NB4 (cell line): ENCODE results near the gene TMX2.
"Not testable (repeated sequence)": the region's sequence is repeated elsewhere in the genome, so short reads cannot be mapped to it uniquely, and the experiment has no call there.

Source experiments
- DNase-seq: peaks from one replicate; pipeline ENCODE4 v3.0.0; 2010; ENCODE audit warnings: low read depth
- H3K4me3 ChIP-seq: one replicate; pipeline ENCODE4 v1.5.1; 2011; ENCODE audit warnings: mild to moderate bottlenecking, low read depth, low read length, moderate library complexity
- CTCF ChIP-seq: IDR thresholded peaks from one replicate; pipeline ENCODE4 v1.5.1; 2012; ENCODE audit warnings: low read depth, low read length
- MAX ChIP-seq: IDR thresholded peaks from 2 replicates; pipeline ENCODE4 v1.6.1; 2011; ENCODE audit warnings: low read depth, low read length
- MYC ChIP-seq: IDR thresholded peaks from 2 replicates; pipeline ENCODE4 v1.6.1; 2011; ENCODE audit warnings: low read depth, low read length
- POLR2A ChIP-seq: IDR thresholded peaks from 2 replicates; pipeline ENCODE4 v1.6.1; 2011; ENCODE audit warnings: mild to moderate bottlenecking; ENCODE audit not compliant: insufficient read length; ENCODE audit errors: extremely low read depth

TMX2 gene

DNA sequence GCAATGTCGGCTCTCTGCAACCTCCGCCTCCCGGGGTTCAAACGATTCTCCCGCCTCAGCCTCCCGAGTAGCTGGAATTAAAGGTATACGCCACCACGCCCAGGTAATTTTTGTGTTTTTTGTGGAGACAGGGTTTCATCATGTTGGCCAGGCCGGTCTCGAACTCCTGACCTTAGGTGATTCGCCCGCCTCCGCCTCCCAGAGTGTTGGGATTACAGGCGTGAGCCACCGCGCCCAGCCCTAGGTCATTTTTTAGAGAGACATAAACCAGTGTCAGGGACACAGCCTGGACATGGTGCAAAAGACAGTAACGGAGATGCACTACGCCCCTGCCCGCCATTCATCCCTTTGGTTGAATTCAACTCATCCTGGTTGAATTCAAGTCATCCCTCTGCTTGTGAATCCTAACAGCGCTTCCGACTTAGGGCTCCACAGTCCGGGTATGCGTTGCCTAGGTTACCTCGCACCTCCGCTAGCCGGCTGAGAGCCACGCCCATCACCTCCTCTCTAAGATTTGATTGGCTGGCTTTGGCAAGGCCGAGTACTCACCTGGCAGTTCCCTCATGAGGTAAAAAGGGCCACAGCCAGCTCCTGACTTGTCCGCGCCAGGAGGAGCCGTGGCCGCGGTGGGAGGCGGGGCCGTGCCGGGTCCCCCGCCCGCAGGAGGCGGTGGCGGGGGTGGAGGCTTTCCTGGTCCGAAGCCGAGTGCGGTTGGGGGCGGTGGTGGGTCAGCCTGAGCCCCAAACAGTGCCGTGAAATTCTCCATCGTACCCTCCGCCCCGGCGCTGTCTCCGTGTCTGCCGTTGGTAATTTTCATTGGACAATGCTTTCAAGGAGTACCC, 758 bp upstream of the TMX2 start, which contains the start of gene MED19:
Gene MED19, minus strand, starts transcription at position 802 of the 842 bp plus-strand sequence. Its CDS starts 36 bp downstream, at position 766.
- TF ChIP-seq POLR2A (no peak), CTCF (no peak), MAX (peak; percentile 12; the same call in 1 of the 2 replicates), MYC (no peak)
- peak; percentile 83 for DNase-seq
- peak within 1 kb of the TSS; percentile 96 for H3K4me3 ChIP-seq

- H3K4me3 ChIP-seq, result peak overlapping the region; percentile 96
- no peak for DNase-seq
- TF ChIP-seq MYC, result no peak
- TF ChIP-seq MAX, result no peak
- no peak for TF ChIP-seq CTCF
- no peak for TF ChIP-seq POLR2A
Measured at GRCh38 chr11:57713835-57714234, 1.4 kb downstream of the TMX2 start.

GRCh38 chr11:57716726-57717125, 4.3 kb downstream of the TMX2 start:
- H3K4me3 ChIP-seq, DNase-seq: not testable (repeated sequence)

DNA sequence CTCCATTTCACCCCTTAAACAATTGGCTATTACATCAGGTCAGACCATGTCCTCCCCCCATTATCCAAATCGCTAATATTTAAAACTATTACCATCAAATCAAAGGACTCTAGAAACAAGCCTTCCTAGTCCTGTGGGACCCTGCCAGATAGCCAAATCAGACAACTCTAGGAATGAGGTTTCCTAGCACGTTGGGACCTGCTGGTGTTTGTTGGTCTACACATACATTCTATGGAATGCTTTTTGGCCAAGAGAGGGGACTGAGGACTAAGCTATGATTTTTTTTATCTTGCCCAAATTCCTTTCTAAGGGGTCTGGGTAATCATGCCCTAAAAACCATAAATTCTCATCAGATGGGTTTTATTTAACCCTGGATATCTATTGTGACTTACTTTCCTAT, 14.8 kb downstream of the TMX2 start:
- DNase-seq, result no peak

DNA sequence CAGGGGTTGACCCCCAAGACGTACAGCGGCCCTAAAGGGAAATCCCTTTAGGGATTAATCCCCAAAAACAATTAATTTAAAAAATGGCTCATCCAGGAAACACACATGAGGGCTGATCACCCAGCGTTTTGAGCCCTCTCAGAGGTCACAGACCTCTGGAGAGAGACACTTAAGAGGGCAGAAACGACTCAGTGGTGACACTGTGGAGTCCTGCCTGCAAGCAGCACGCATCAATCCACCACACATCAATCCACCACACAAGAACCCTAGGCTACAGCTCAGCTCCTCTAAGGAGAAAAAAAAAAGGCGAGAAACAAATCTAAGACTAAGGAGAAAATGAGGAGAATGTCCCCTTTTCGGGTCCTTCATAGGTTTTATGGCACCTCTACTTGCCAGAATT, 16.4 kb downstream of the TMX2 start:
- no peak for DNase-seq
- TF ChIP-seq MYC, result no peak
- no peak for TF ChIP-seq CTCF
- TF ChIP-seq POLR2A, result no peak
- TF ChIP-seq MAX, result no peak
- no peak overlapping the region for H3K4me3 ChIP-seq

More for the DNA sequence above, 14.8 kb downstream of the TMX2 start:
- TF ChIP-seq CTCF, result no peak
- no peak for TF ChIP-seq MAX
- no peak for TF ChIP-seq POLR2A
- no peak for TF ChIP-seq MYC
- H3K4me3 ChIP-seq, result no peak overlapping the region

GRCh38 chr11:57729479-57729878, 17.1 kb downstream of the TMX2 start:
- H3K4me3 ChIP-seq, result no peak overlapping the region
- TF ChIP-seq MAX, result no peak
- DNase-seq, result no peak

DNA sequence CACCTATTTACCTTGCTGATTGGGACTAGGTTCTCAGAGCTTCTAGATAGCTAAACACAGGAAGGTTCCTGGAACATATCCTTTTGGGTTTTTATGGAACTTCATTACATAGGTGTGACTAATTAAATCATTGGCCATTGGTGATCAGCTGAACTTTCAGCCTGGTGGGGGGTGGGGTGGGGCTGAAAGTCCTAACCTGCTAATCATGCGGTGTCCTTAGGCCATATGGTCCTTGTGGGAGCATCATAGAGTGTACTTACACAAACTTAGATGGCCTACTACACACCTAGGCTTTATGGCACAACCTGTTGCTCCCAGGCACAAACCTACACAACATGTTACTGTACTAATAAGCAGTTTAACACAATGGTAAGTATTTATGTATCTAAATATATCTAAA, 20.3 kb downstream of the TMX2 start:
- H3K4me3 ChIP-seq, result no peak overlapping the region
- DNase-seq, result no peak
- no peak for TF ChIP-seq CTCF
- no peak for TF ChIP-seq MAX
- no peak for TF ChIP-seq MYC
- TF ChIP-seq POLR2A, result no peak
